ENCODE measurements around the gene LRRN2.

DNA sequence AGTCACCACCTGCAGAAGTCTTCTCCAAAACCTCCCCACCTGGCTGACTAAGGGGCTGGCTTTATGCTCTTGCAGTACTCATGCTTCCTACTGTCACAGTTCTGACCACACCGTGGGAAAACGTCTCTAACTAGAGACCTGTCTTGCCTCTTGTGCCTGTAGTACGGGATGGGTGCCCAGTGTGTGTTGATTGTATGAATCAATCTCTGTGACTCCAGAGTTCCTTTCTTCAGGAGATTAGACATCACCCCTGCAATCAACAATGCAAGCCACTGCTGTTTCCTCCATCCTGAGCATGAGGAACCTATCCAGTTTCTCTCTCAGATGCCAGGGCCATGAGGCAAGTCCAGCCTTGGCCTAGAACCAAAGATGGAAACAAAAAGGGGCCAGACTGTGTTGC lies 64.1 kb downstream of the LRRN2 start:
- TF ChIP-seq, protein P1, sequence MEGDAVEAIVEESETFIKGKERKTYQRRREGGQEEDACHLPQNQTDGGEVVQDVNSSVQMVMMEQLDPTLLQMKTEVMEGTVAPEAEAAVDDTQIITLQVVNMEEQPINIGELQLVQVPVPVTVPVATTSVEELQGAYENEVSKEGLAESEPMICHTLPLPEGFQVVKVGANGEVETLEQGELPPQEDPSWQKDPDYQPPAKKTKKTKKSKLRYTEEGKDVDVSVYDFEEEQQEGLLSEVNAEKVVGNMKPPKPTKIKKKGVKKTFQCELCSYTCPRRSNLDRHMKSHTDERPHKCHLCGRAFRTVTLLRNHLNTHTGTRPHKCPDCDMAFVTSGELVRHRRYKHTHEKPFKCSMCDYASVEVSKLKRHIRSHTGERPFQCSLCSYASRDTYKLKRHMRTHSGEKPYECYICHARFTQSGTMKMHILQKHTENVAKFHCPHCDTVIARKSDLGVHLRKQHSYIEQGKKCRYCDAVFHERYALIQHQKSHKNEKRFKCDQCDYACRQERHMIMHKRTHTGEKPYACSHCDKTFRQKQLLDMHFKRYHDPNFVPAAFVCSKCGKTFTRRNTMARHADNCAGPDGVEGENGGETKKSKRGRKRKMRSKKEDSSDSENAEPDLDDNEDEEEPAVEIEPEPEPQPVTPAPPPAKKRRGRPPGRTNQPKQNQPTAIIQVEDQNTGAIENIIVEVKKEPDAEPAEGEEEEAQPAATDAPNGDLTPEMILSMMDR (conservative IDR thresholded peaks at IDR 0.05): no peak
- TF ChIP-seq EZH2 (IDR thresholded peaks at IDR 0.05; ENCODE audit: low read depth): no peak

Measured in PC-9 (cell line).